K562 (cell line): Measurements from ENCODE around the gene ATXN1L. TPM values are rescaled to one million over a fixed set of nuclear protein-coding genes. Genes with fewer than 3 reads are reported as not detected.
A peak's percentile ranks its signal among the peaks of the same experiment; 100 is the strongest.

ENCODE experiments used
- BCL6 ChIP-seq: fragments of 250-450 bp; sonication (Bioruptor Pico); IDR thresholded peaks from 2 replicates; pipeline ENCODE4 v1.4.0; 2020
- BRD9 ChIP-seq: fragments of 450-650 bp; IDR thresholded peaks from 2 replicates; pipeline ENCODE4 v1.6.1; 2018; ENCODE audit warnings: low read depth; ENCODE audit not compliant: partially characterized antibody
- CBX3 ChIP-seq, 2 experiments: IDR thresholded peaks; 1 replicate in 1 of 2; 2 replicates in 1 of 2; pipeline ENCODE4 v1.6.1; 2012; ENCODE audit warnings: inconsistent platforms in 2 of 2, low read length in 2 of 2, borderline replicate concordance in 1 of 2, control low read depth in 1 of 2
- CHAMP1 ChIP-seq: fragments of 450-650 bp; IDR thresholded peaks from 2 replicates; pipeline ENCODE4 v1.6.1; 2016; ENCODE audit warnings: mild to moderate bottlenecking
- CXXC5 ChIP-seq: fragments of 250-450 bp; sonication (Bioruptor Pico); IDR thresholded peaks from 2 replicates; pipeline ENCODE4 v1.8.0; 2022; ENCODE audit warnings: inconsistent platforms, mild to moderate bottlenecking, moderate library complexity
- GABPB2 ChIP-seq: fragments of 250-450 bp; sonication (Bioruptor Pico); conservative IDR thresholded peaks from 2 replicates; pipeline ENCODE4 v1.5.1; 2021; ENCODE audit warnings: mild to moderate bottlenecking
- HDAC2 ChIP-seq: fragments of 450-650 bp; IDR thresholded peaks from 2 replicates; pipeline ENCODE4 v1.6.1; 2016; ENCODE audit warnings: mild to moderate bottlenecking
- HNRNPH1 ChIP-seq: fragments of 200-400 bp; formaldehyde crosslinking; optimal IDR thresholded peaks from 2 replicates; pipeline ENCODE3; 2017; ENCODE audit warnings: low read depth, mild to moderate bottlenecking, low read length, moderate library complexity
- KAT7 ChIP-seq: sonication (generic); formaldehyde crosslinking; IDR thresholded peaks from 2 replicates; pipeline ENCODE4 v1.8.0; 2022; ENCODE audit warnings: missing genetic modification reagents, mild to moderate bottlenecking, borderline replicate concordance
- KLF6 ChIP-seq: fragments of 250-450 bp; sonication (Bioruptor Pico); IDR thresholded peaks from 2 replicates; pipeline ENCODE4 v1.4.0; 2020; ENCODE audit warnings: mild to moderate bottlenecking, moderate library complexity, borderline replicate concordance
- PRMT5 ChIP-seq: sonication (generic); formaldehyde crosslinking; IDR thresholded peaks from 2 replicates; pipeline ENCODE4 v1.5.0; 2020; ENCODE audit warnings: missing genetic modification reagents
- PTBP1 ChIP-seq: fragments of 200-400 bp; formaldehyde crosslinking; IDR thresholded peaks from 2 replicates; pipeline ENCODE4 v1.6.1; 2017; ENCODE audit warnings: low read depth, low read length
- SRSF1 ChIP-seq: fragments of 200-400 bp; formaldehyde crosslinking; IDR thresholded peaks from 2 replicates; pipeline ENCODE4 v1.6.1; 2017; ENCODE audit warnings: mild to moderate bottlenecking, low read depth, low read length, moderate library complexity
- SRSF9 ChIP-seq: fragments of 200-400 bp; formaldehyde crosslinking; IDR thresholded peaks from 2 replicates; pipeline ENCODE4 v1.6.1; 2017; ENCODE audit warnings: low read depth, low read length, borderline replicate concordance
- USF1 ChIP-seq: sonication (generic); formaldehyde crosslinking; IDR thresholded peaks from 2 replicates; pipeline ENCODE4 v1.9.0; 2022; ENCODE audit warnings: mild to moderate bottlenecking, missing genetic modification reagents
- ZNF12 ChIP-seq: sonication (generic); formaldehyde crosslinking; IDR thresholded peaks from 2 replicates; pipeline ENCODE4 v1.4.0; 2020; ENCODE audit warnings: mild to moderate bottlenecking, missing genetic modification reagents
- ZNF124 ChIP-seq: sonication (generic); formaldehyde crosslinking; IDR thresholded peaks from 2 replicates; pipeline ENCODE4 v1.8.1; 2022; ENCODE audit warnings: missing genetic modification reagents
- ZNF217 ChIP-seq: sonication (generic); formaldehyde crosslinking; IDR thresholded peaks from 2 replicates; pipeline ENCODE4 v1.8.0; 2022; ENCODE audit warnings: mild to moderate bottlenecking, missing genetic modification reagents
- ZNF740 ChIP-seq, 3 experiments: fragments of 200-800 bp in 1 of 3; sonication (Bioruptor generic) in 1 of 3; sonication (generic) in 1 of 3; formaldehyde crosslinking in 1 of 3; IDR thresholded peaks; 2 replicates each; pipeline versions ENCODE4 v1.6.1 to v1.8.0; 2016 to 2022; ENCODE audit warnings: mild to moderate bottlenecking in 2 of 3, missing compliant biosample characterization in 2 of 3, missing genetic modification characterization in 2 of 3, missing genetic modification reagents in 1 of 3
- polyA plus RNA-seq, 8 experiments: library from polyadenylated mRNA; depleted of rRNA in 4 of 8; stranded (reverse) in 5 of 8; unstranded in 3 of 8; fragments of >200 nt; fragmentation: Nextera tagmentation in 2 of 8; fragmentation: Illumina TruSeq in 1 of 8; extraction: Ambion mirVana in 2 of 8; extraction: Trizol in 1 of 8; gene quantifications; 2 replicates each; pipeline versions ENCODE4 v1.2.1 to v1.2.3, GENCODE V29; 2011 to 2014; ENCODE audit warnings: inconsistent platforms in 1 of 8, missing spikeins in 1 of 8
- total RNA-seq, 7 experiments: library from RNA; depleted of rRNA in 6 of 7; stranded (reverse); fragments of >200 nt in 6 of 7; fragmentation: Illumina TruSeq in 2 of 7; extraction: Trizol in 2 of 7; gene quantifications; 2 replicates each; pipeline versions ENCODE4 v1.2.1 to v1.2.3, GENCODE V29; 2011 to 2021; ENCODE audit warnings: low replicate concordance in 1 of 7
- TF ChIP-seq, protein P1 (sequence below): fragments of 250-450 bp; sonication (Bioruptor Pico); IDR thresholded peaks from 2 replicates; pipeline ENCODE4 v1.8.0; 2022; ENCODE audit warnings: inconsistent platforms, mild to moderate bottlenecking, moderate library complexity, borderline replicate concordance
- TF ChIP-seq, protein P2 (sequence below), 2 experiments: fragments of 250-450 bp in 1 of 2; fragments of 450-650 bp in 1 of 2; sonication (Bioruptor Pico) in 1 of 2; IDR thresholded peaks; 2 replicates each; pipeline versions ENCODE4 v1.6.1 to v1.8.0; 2016 to 2021; ENCODE audit warnings: mild to moderate bottlenecking in 2 of 2, moderate library complexity in 2 of 2, missing compliant biosample characterization in 1 of 2, missing genetic modification characterization in 1 of 2

ATXN1L gene
- total and polyA plus RNA-seq, 9 of the 15 experiments (the other 6 are each of a cell fraction or from before 2014, with no cell fraction given), result 1.4 to 11.3 (median 9.3) TPM

DNA sequence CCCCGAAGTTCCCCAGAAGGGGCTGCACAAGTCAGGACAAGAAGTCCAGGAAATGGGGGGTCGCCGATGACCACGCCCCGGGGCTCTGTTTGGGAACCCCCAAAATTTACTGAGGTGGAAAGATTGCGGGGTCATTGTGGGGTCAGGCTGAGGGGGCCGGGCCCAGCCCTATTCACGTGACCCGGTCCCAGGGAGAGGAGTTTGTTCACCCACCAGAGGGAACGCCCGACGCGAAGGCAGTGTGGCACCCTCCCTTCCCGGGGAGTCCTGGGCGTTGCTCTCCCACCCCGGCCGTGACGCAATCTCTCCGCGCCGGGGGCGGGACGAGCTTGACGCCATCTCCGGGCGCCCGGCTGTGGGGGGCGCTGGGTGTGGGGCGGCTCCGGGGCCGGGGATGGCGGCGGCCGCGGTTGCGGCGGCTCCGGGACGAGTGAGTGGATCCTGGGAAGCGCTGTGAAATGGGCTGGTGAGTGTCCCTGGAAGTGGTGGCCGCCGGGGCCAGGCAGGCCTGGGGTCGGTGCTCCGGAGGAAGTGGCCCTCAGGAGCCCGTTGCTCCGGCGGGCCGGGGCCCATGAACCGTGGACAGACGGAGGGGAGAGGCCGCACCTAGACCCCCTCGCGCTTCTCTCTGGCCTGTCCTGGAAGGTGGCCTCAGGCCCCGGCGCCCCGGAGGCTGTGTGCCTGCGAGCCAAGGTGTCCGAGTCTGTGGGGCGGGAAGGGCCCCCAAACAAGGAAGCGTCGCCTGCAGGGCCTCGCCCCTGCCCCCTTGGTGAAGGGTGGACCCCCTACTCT, at the start of gene ATXN1L (continued):
- no peak for TF ChIP-seq PTBP1
- TF ChIP-seq KLF6 (CRISPR knock-in tag), result peak; percentile 52; the same call in 1 of the 2 replicates
- TF ChIP-seq KAT7 (CRISPR knock-in tag), result no peak
- no peak for TF ChIP-seq SRSF9
- TF ChIP-seq HDAC2, result 0 out of 2 replicates have a peak, but pooled peaks have one; percentile 40
- TF ChIP-seq HNRNPH1, result no peak
- no peak for TF ChIP-seq BRD9
- TF ChIP-seq CHAMP1, result no peak
- peak; percentile 98 for TF ChIP-seq ZNF740 (CRISPR knock-in tag; IDR thresholded peaks at IDR 0.05)
- peak in 1 of 2 experiments; percentile 98; a peak in 2 of 4 replicates for TF ChIP-seq ZNF740 (tag; IDR thresholded peaks at IDR 0.05)
- TF ChIP-seq SRSF1, result no peak
- peak; percentile 83 for TF ChIP-seq CXXC5 (CRISPR knock-in tag)
- TF ChIP-seq, protein P1, sequence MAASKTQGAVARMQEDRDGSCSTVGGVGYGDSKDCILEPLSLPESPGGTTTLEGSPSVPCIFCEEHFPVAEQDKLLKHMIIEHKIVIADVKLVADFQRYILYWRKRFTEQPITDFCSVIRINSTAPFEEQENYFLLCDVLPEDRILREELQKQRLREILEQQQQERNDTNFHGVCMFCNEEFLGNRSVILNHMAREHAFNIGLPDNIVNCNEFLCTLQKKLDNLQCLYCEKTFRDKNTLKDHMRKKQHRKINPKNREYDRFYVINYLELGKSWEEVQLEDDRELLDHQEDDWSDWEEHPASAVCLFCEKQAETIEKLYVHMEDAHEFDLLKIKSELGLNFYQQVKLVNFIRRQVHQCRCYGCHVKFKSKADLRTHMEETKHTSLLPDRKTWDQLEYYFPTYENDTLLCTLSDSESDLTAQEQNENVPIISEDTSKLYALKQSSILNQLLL, result no peak
- TF ChIP-seq PRMT5 (CRISPR knock-in tag), result no peak
- no peak for TF ChIP-seq ZNF217 (CRISPR knock-in tag)
- TF ChIP-seq, protein P2, sequence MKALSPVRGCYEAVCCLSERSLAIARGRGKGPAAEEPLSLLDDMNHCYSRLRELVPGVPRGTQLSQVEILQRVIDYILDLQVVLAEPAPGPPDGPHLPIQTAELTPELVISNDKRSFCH (CRISPR knock-in tag; IDR thresholded peaks at IDR 0.05), result no peak
- TF ChIP-seq, protein P2 (tag; IDR thresholded peaks at IDR 0.05), result peak; percentile 35; the same call in 1 of the 2 replicates
- TF ChIP-seq CBX3 (IDR thresholded peaks at IDR 0.05; ENCODE audit: borderline replicate concordance in 1 of 2, low read length in 2 of 2), result no peak
- no peak for TF ChIP-seq BCL6 (CRISPR knock-in tag)
- TF ChIP-seq ZNF124 (CRISPR knock-in tag), result no peak
- no peak for TF ChIP-seq ZNF12 (CRISPR knock-in tag)
- peak; percentile 88 for TF ChIP-seq USF1
- TF ChIP-seq GABPB2, result no peak
